22Rv1 (cell line): ENCODE measurements around the gene RAB7A.

ENCODE experiments used
- H3K27ac ChIP-seq: fragments of 450-650 bp; 2 replicates; pipeline ENCODE4 v1.5.1; 2017
- CTCF ChIP-seq: fragments of 450-650 bp; IDR thresholded peaks from 2 replicates; pipeline ENCODE4 v1.5.1; 2017; ENCODE audit warnings: mild to moderate bottlenecking
- ZFX ChIP-seq: fragments of 450-650 bp; IDR thresholded peaks from 2 replicates; pipeline ENCODE4 v1.6.1; 2017; ENCODE audit warnings: antibody characterized with exemption, borderline replicate concordance

Gene RAB7A

GRCh38 chr3:128703561-128703960 is 22.4 kb upstream of the RAB7A start:
- TF ChIP-seq ZFX (no peak), CTCF (no peak)
- H3K27ac ChIP-seq, result no peak overlapping the region

GRCh38 chr3:128706086-128706615 is 19.8 kb upstream of the RAB7A start:
- no peak for TF ChIP-seq CTCF
- no peak for TF ChIP-seq ZFX
- H3K27ac ChIP-seq, result no peak overlapping the region

GRCh38 chr3:128707928-128708494 is 18.0 kb upstream of the RAB7A start:
- TF ChIP-seq ZFX (no peak), CTCF (no peak)
- no peak overlapping the region for H3K27ac ChIP-seq

GRCh38 chr3:128709038-128709437 is 16.9 kb upstream of the RAB7A start:
- TF ChIP-seq CTCF (no peak), ZFX (no peak)
- H3K27ac ChIP-seq, result no peak overlapping the region

- TF ChIP-seq CTCF (no peak), ZFX (no peak)
- H3K27ac ChIP-seq, result 0 out of 2 replicates have a peak overlapping the region, but pooled peaks have one; percentile 25
Observed at GRCh38 chr3:128709506-128710210, 16.3 kb upstream of the RAB7A start.

- TF ChIP-seq ZFX (no peak), CTCF (no peak)
Observed at GRCh38 chr3:128710816-128711433, 15.1 kb upstream of the RAB7A start.

GRCh38 chr3:128712848-128713247 is 13.1 kb upstream of the RAB7A start:
- H3K27ac ChIP-seq, result no peak overlapping the region
- TF ChIP-seq ZFX (no peak), CTCF (no peak)

More at GRCh38 chr3:128710816-128711433, 15.1 kb upstream of the RAB7A start:
- H3K27ac ChIP-seq, result no peak overlapping the region
